CD14-positive monocyte (primary cell): ENCODE measurements around the gene ELOVL3. TPM values are rescaled to one million over a fixed set of nuclear protein-coding genes. Genes with fewer than 3 reads are reported as not detected.
"Not testable (repeated sequence)": the region's sequence is repeated elsewhere in the genome, so short reads cannot be mapped to it uniquely, and the experiment has no call there.

ENCODE experiments used
- DNase-seq, 3 donors: peaks; one replicate each; pipeline ENCODE4 v3.0.0-alpha.2; 2011 to 2022
- H2AFZ ChIP-seq: 2 replicates; pipeline ENCODE4 v1.6.0; 2012; ENCODE audit warnings: mild to moderate bottlenecking, low read depth, low read length, inconsistent platforms; ENCODE audit not compliant: insufficient read depth, poor library complexity, severe bottlenecking
- H3K27ac ChIP-seq, 2 donors: 1 replicate in 1 of 2; 2 replicates in 1 of 2; pipeline ENCODE4 v1.5.1; 2012 to 2013; ENCODE audit warnings: low read length in 2 of 2, control low read depth in 1 of 2, inconsistent platforms in 1 of 2, low read depth in 1 of 2, mild to moderate bottlenecking in 1 of 2
- H3K27me3 ChIP-seq, 2 donors: one replicate each; pipeline versions ENCODE4 v1.6.0 to v1.6.1; 2011 to 2013; ENCODE audit warnings: low read length in 2 of 2; ENCODE audit not compliant: control insufficient read depth in 2 of 2, insufficient read depth in 2 of 2
- H3K36me3 ChIP-seq, 2 donors: replicated peaks in 1 of 2; 1 replicate in 1 of 2; 2 replicates in 1 of 2; pipeline versions ENCODE4 v1.5.1 to v1.6.1; 2012 to 2013; ENCODE audit warnings: low read length in 2 of 2, control low read depth in 1 of 2, inconsistent platforms in 1 of 2, mild to moderate bottlenecking in 1 of 2; ENCODE audit not compliant: insufficient read depth in 2 of 2, control insufficient read depth in 1 of 2
- H3K4me1 ChIP-seq, 2 donors: 1 replicate in 1 of 2; 2 replicates in 1 of 2; pipeline versions ENCODE4 v1.5.1 to v1.6.1; 2012 to 2013; ENCODE audit warnings: low read length in 2 of 2, control low read depth in 1 of 2, inconsistent platforms in 1 of 2, mild to moderate bottlenecking in 1 of 2, moderate library complexity in 1 of 2; ENCODE audit not compliant: insufficient read depth in 2 of 2, control insufficient read depth in 1 of 2
- H3K4me2 ChIP-seq: replicated peaks from 2 replicates; pipeline ENCODE3; 2012; ENCODE audit warnings: low read length, moderate library complexity, mild to moderate bottlenecking; ENCODE audit not compliant: poor library complexity, severe bottlenecking; ENCODE audit errors: extremely low read depth
- H3K4me3 ChIP-seq, 3 experiments: fragments of 200-600 bp in 1 of 3; sonication (generic) in 1 of 3; replicated peaks in 1 of 3; 1 replicate in 2 of 3; 2 replicates in 1 of 3; pipeline ENCODE4 v1.5.1; 2011 to 2013; ENCODE audit warnings: low read length in 3 of 3, mild to moderate bottlenecking in 3 of 3, control low read depth in 2 of 3, low read depth in 2 of 3, inconsistent platforms in 1 of 3, moderate library complexity in 1 of 3
- H3K79me2 ChIP-seq: 2 replicates; pipeline ENCODE4 v1.6.0; 2012; ENCODE audit warnings: mild to moderate bottlenecking, control low read depth, inconsistent platforms, low read length, moderate library complexity; ENCODE audit not compliant: insufficient read depth
- H3K9ac ChIP-seq: 2 replicates; pipeline ENCODE4 v1.6.0; 2017; ENCODE audit warnings: low read length, mild to moderate bottlenecking; ENCODE audit not compliant: insufficient read depth, poor library complexity, severe bottlenecking
- H3K9me3 ChIP-seq, 2 donors: replicated peaks in 1 of 2; 1 replicate in 1 of 2; 2 replicates in 1 of 2; pipeline versions ENCODE4 v1.5.1 to v1.6.1; 2012 to 2013; ENCODE audit warnings: low read length in 2 of 2, control low read depth in 1 of 2; ENCODE audit not compliant: control insufficient read depth in 1 of 2, insufficient read depth in 1 of 2
- H4K20me1 ChIP-seq: 2 replicates; pipeline ENCODE4 v1.6.0; 2012; ENCODE audit warnings: mild to moderate bottlenecking, low read length, control low read depth, moderate library complexity; ENCODE audit not compliant: insufficient read depth
- H3K27ac Mint-ChIP-seq, 7 donors: one replicate each; pipeline ENCODE4 v1.8.0; 2020; ENCODE audit warnings: mild to moderate bottlenecking in 7 of 7, mixed read lengths in 7 of 7, moderate library complexity in 6 of 7, inconsistent platforms in 2 of 7
- H3K27me3 Mint-ChIP-seq, 3 donors: one replicate each; pipeline ENCODE4 v1.8.0; 2021 to 2022; ENCODE audit warnings: low read depth in 3 of 3, mild to moderate bottlenecking in 3 of 3, mixed read lengths in 3 of 3, moderate library complexity in 3 of 3, inconsistent platforms in 1 of 3
- H3K36me3 Mint-ChIP-seq, 2 donors: one replicate each; pipeline ENCODE4 v1.8.0; 2020; ENCODE audit warnings: mixed read lengths in 2 of 2, inconsistent platforms in 1 of 2, mild to moderate bottlenecking in 1 of 2
- H3K4me1 Mint-ChIP-seq: one replicate; pipeline ENCODE4 v1.8.0; 2020; ENCODE audit warnings: mild to moderate bottlenecking, mixed read lengths
- H3K4me3 Mint-ChIP-seq, 2 donors: one replicate each; pipeline ENCODE4 v1.8.0; 2020; ENCODE audit warnings: mild to moderate bottlenecking in 2 of 2, mixed read lengths in 2 of 2, moderate library complexity in 1 of 2
- H3K9me3 Mint-ChIP-seq, 7 donors: one replicate each; pipeline ENCODE4 v1.8.0; 2020 to 2022; ENCODE audit warnings: mixed read lengths in 7 of 7, mild to moderate bottlenecking in 6 of 7, moderate library complexity in 6 of 7, inconsistent platforms in 2 of 7
- WGBS: methylation state at CpG from one replicate; pipeline ENCODE4 v1.1.5; 2013; ENCODE audit warnings: missing lambda C conversion rate; ENCODE audit not compliant: insufficient coverage; 5-methylcytosine and 5-hydroxymethylcytosine counted together
- intact Hi-C, 2 donors: fragments of 100-400 bp; cut with micrococcal nuclease; formaldehyde crosslinking; loops; one replicate each; pipeline versions ENCODE4 v1.15.0 to v1.15.1; 2023
- polyA plus RNA-seq, 3 donors: library from polyadenylated mRNA; depleted of rRNA in 1 of 3; unstranded in 2 of 3; stranded (reverse) in 1 of 3; fragments of 300-500 nt in 2 of 3; fragments of >200 nt in 1 of 3; fragmentation: Illumina TruSeq in 2 of 3; gene quantifications; 1 replicate in 2 of 3; 2 replicates in 1 of 3; pipeline ENCODE4 v1.2.3, GENCODE V29; 2012 to 2021
- TF ChIP-seq, protein P1 (sequence below): fragments of 200-600 bp; IDR thresholded peaks from one replicate; pipeline ENCODE4 v1.8.0; 2022; ENCODE audit warnings: antibody characterized with exemption, mild to moderate bottlenecking

ELOVL3 gene
- polyA plus RNA-seq, 3 donors: 1.5 to 3.2 (median 2.2) TPM

DNA sequence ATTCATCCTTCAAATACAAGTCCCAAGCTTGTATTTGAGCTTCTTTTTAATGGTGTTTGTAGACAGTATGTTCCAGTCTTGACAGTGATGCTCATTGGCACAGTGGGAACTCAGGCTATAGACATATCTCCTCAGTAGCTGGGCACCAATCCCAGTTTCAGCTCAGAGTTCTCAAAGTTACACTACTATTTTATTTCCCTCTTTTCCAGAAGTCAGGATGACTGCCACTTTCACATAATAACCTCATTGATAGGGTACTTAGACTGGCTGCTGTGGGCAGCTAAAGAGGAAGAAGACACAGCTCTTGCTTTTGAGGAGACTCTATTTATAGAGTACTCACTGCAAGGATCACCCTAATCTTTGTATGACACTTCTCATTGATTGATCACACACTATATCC is 21.6 kb downstream of the ELOVL3 start:
- H3K4me1 Mint-ChIP-seq: peaks cover 29% of the 10 kb centered on the region
- H3K27me3 Mint-ChIP-seq: peaks cover 0 to 3% (median 3%) of the 10 kb centered on the region in 3 donors
- H3K36me3 ChIP-seq: peaks cover 3 to 32% of the 10 kb centered on the region in 2 donors
- no peak overlapping the region for H3K4me3 Mint-ChIP-seq
- peaks cover 70% of the 10 kb centered on the region for H4K20me1 ChIP-seq
- no peaks in the 10 kb centered on the region for H3K9me3 ChIP-seq
- H3K27me3 ChIP-seq: no peaks in the 10 kb centered on the region
- no peak overlapping the region for H3K4me2 ChIP-seq
- DNase-seq: no peak
- H2AFZ ChIP-seq: no peak overlapping the region
- no peaks in the 10 kb centered on the region for H3K9me3 Mint-ChIP-seq
- peaks cover 7 to 10% of the 10 kb centered on the region in 2 donors for H3K36me3 Mint-ChIP-seq
- peaks cover 74% of the 10 kb centered on the region for H3K79me2 ChIP-seq
- H3K9ac ChIP-seq: no peak overlapping the region
- peak overlapping the region in 2 of 7 donors; percentile 4 to 68 for H3K27ac Mint-ChIP-seq
- H3K4me3 ChIP-seq: no peak overlapping the region
- TF ChIP-seq, protein P1, sequence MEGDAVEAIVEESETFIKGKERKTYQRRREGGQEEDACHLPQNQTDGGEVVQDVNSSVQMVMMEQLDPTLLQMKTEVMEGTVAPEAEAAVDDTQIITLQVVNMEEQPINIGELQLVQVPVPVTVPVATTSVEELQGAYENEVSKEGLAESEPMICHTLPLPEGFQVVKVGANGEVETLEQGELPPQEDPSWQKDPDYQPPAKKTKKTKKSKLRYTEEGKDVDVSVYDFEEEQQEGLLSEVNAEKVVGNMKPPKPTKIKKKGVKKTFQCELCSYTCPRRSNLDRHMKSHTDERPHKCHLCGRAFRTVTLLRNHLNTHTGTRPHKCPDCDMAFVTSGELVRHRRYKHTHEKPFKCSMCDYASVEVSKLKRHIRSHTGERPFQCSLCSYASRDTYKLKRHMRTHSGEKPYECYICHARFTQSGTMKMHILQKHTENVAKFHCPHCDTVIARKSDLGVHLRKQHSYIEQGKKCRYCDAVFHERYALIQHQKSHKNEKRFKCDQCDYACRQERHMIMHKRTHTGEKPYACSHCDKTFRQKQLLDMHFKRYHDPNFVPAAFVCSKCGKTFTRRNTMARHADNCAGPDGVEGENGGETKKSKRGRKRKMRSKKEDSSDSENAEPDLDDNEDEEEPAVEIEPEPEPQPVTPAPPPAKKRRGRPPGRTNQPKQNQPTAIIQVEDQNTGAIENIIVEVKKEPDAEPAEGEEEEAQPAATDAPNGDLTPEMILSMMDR: no peak
- intact Hi-C loops: no loop called here
- H3K27ac ChIP-seq: peak overlapping the region in 1 of 2 donors; percentile 24
- H3K4me1 ChIP-seq: peaks cover 26 to 31% of the 10 kb centered on the region in 2 donors

DNA sequence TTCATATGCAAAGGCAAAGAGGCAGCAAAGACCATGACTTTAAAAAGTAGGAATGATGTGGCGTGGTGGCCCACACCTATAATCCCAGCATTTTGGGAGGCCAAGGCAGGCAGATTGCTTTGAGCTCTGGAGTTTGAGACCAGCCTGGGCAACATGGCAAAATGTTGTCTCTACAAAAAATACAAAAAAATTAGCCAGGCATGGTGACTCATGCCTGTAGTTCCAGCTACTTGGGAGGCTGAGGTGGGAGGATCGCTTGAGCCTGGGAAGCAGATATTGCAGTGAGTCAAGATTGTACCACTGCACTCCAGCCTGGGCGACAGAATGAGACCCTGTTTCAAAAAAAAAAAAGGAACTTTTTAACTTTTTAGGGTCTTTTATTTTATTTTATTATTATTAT is 26.4 kb downstream of the ELOVL3 start:
- DNase-seq, H3K9ac ChIP-seq, H3K9me3 ChIP-seq, H3K27ac ChIP-seq, H3K4me1 ChIP-seq, H3K27me3 Mint-ChIP-seq, H3K4me1 Mint-ChIP-seq, H3K4me2 ChIP-seq, intact Hi-C loops, H2AFZ ChIP-seq, H3K4me3 ChIP-seq, H3K4me3 Mint-ChIP-seq, H3K9me3 Mint-ChIP-seq, H3K27me3 ChIP-seq: not testable (repeated sequence)
- Histone ChIP-seq H4K20me1 (peaks cover 98% of the 10 kb centered on the region), H3K36me3 (peaks cover 3 to 62% of the 10 kb centered on the region in 2 donors), H3K79me2 (peaks cover 100% of the 10 kb centered on the region)
- Mint-ChIP-seq H3K36me3 (peaks cover 22 to 24% of the 10 kb centered on the region in 2 donors), H3K27ac (peak overlapping the region in 2 of 7 donors; percentile 20 to 57)
- 90% methylated on average over 2 of the region's 3 CpGs for WGBS
